ENCODE measurements around the gene PLA2G10.
"Not testable (repeated sequence)": the region's sequence is repeated elsewhere in the genome, so short reads cannot be mapped to it uniquely, and the experiment has no call there.

DNA sequence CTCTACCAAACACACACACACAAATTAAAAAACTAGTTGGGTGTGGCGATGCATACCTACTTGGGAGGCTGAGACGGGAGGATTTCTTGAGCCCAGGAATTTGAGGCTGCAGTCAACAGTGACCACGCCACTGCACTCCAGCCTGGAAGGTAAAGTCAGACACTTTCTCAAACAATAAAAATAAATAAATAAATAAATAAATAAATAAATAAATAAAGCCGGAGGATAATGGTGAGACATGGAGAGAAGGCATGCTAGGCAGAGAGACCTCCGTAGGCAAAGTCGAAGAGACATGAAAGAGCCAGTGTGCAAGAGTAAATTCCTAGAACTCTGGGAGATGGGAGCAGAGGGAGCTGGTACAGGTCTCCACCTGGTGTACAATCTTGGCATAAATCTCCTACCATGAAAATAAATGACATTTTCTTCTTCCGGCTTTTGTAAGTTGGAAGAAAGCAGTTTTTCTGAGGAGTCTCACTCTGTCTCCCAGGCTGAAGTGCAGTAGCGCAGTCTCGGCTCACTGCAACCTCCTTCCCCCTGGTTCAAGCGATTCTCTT, 46.8 kb upstream of the PLA2G10 start:
- TF ChIP-seq, protein P1, sequence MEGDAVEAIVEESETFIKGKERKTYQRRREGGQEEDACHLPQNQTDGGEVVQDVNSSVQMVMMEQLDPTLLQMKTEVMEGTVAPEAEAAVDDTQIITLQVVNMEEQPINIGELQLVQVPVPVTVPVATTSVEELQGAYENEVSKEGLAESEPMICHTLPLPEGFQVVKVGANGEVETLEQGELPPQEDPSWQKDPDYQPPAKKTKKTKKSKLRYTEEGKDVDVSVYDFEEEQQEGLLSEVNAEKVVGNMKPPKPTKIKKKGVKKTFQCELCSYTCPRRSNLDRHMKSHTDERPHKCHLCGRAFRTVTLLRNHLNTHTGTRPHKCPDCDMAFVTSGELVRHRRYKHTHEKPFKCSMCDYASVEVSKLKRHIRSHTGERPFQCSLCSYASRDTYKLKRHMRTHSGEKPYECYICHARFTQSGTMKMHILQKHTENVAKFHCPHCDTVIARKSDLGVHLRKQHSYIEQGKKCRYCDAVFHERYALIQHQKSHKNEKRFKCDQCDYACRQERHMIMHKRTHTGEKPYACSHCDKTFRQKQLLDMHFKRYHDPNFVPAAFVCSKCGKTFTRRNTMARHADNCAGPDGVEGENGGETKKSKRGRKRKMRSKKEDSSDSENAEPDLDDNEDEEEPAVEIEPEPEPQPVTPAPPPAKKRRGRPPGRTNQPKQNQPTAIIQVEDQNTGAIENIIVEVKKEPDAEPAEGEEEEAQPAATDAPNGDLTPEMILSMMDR (IDR thresholded peaks at IDR 0.05; ENCODE audit: low read depth, low read length): not testable (repeated sequence)
- not testable (repeated sequence) for TF ChIP-seq EZH2phosphoT487 (IDR thresholded peaks at IDR 0.05; ENCODE audit: low read depth)

Measured in OCI-LY3 (cell line).